ENCODE data around the gene TBC1D25.

- TF ChIP-seq CTCF (conservative IDR thresholded peaks at IDR 0.05; ENCODE audit: low read length) (no peak), EZH2phosphoT487 (IDR thresholded peaks at IDR 0.05; ENCODE audit: borderline replicate concordance, low read depth, low read length) (no peak)
Measured at GRCh38 chrX:48591255-48591791, 51.8 kb downstream of the TBC1D25 start.

Measured in OCI-LY7 (cell line).